Ammon's horn (tissue), 1 donor: ENCODE data around the gene TMEM167A.
A peak's percentile ranks its signal among the peaks of the same experiment; 100 is the strongest.
"Not testable (repeated sequence)": the region's sequence is repeated elsewhere in the genome, so short reads cannot be mapped to it uniquely, and the experiment has no call there.

Experiments
- DNase-seq: peaks from one replicate; pipeline ENCODE4 v3.0.0-alpha.2; 2016; ENCODE audit warnings: low spot score

TMEM167A gene

GRCh38 chr5:83090169-83090568, 13.0 kb upstream of the TMEM167A start:
- no peak for DNase-seq

GRCh38 chr5:83085106-83085505, 7.9 kb upstream of the TMEM167A start:
- no peak for DNase-seq

GRCh38 chr5:83084336-83084735, 7.1 kb upstream of the TMEM167A start:
- DNase-seq = no peak

- no peak for DNase-seq
These were observed 5.6 kb upstream of the TMEM167A start for GRCh38 chr5:83082750-83083149.

GRCh38 chr5:83077662-83078261, 568 bp upstream of the TMEM167A start:
- DNase-seq = peak; percentile 30

GRCh38 chr5:83072966-83073365, 4.2 kb downstream of the TMEM167A start:
- DNase-seq = no peak

GRCh38 chr5:83071286-83072051, 5.7 kb downstream of the TMEM167A start:
- DNase-seq = no peak

- DNase-seq = no peak
These were observed 7.9 kb downstream of the TMEM167A start for GRCh38 chr5:83069096-83069799.

- not testable (repeated sequence) for DNase-seq
These were observed 9.8 kb downstream of the TMEM167A start for GRCh38 chr5:83067377-83067776.

GRCh38 chr5:83066548-83067110, 10.6 kb downstream of the TMEM167A start:
- DNase-seq = no peak

- DNase-seq = no peak
These were observed 17.9 kb downstream of the TMEM167A start for GRCh38 chr5:83059341-83059740.

- no peak for DNase-seq
These were observed 18.5 kb downstream of the TMEM167A start for GRCh38 chr5:83058726-83059125.

- no peak for DNase-seq
These were observed 22.0 kb downstream of the TMEM167A start for GRCh38 chr5:83055166-83055565.

- no peak for DNase-seq
These were observed 26.4 kb downstream of the TMEM167A start for GRCh38 chr5:83050723-83051340.

GRCh38 chr5:83049370-83049885, 27.8 kb downstream of the TMEM167A start:
- DNase-seq = no peak

GRCh38 chr5:83048811-83049210, 28.4 kb downstream of the TMEM167A start:
- DNase-seq = no peak

GRCh38 chr5:83048277-83048676, 28.9 kb downstream of the TMEM167A start:
- no peak for DNase-seq

- DNase-seq = no peak
These were observed 32.3 kb downstream of the TMEM167A start for GRCh38 chr5:83044926-83045325.

- no peak for DNase-seq
These were observed 34.7 kb downstream of the TMEM167A start for GRCh38 chr5:83042507-83042906.

- no peak for DNase-seq
These were observed 38.3 kb downstream of the TMEM167A start for GRCh38 chr5:83038924-83039323.

- DNase-seq = no peak
These were observed 40.1 kb downstream of the TMEM167A start for GRCh38 chr5:83036991-83037575.
